Retina (tissue), 1 donor: ENCODE data around the gene NINJ2.
"Not testable (repeated sequence)": the region's sequence is repeated elsewhere in the genome, so short reads cannot be mapped to it uniquely, and the experiment has no call there.

Experiments
- DNase-seq: peaks from one replicate; pipeline ENCODE4 v3.0.0-alpha.2; 2016

The NINJ2 gene

GRCh38 chr12:581746-582145 lies 81.5 kb downstream of the NINJ2 start:
- DNase-seq = no peak

- no peak for DNase-seq
Measured at GRCh38 chr12:581321-581720, 81.9 kb downstream of the NINJ2 start.

GRCh38 chr12:580813-581212 lies 82.4 kb downstream of the NINJ2 start:
- no peak for DNase-seq

GRCh38 chr12:579420-580110 lies 83.7 kb downstream of the NINJ2 start:
- no peak for DNase-seq

GRCh38 chr12:578748-579419 lies 84.4 kb downstream of the NINJ2 start:
- DNase-seq = no peak

- DNase-seq = not testable (repeated sequence)
Measured at GRCh38 chr12:577994-578747, 85.1 kb downstream of the NINJ2 start.

- no peak for DNase-seq
Measured at GRCh38 chr12:576615-577110, 86.6 kb downstream of the NINJ2 start.

- DNase-seq = peak; percentile 95
Measured at GRCh38 chr12:575948-576614, 87.2 kb downstream of the NINJ2 start.

- DNase-seq = no peak
Measured at GRCh38 chr12:575129-575502, 88.1 kb downstream of the NINJ2 start.

GRCh38 chr12:574475-575128 lies 88.6 kb downstream of the NINJ2 start:
- no peak for DNase-seq

- DNase-seq = no peak
Measured at GRCh38 chr12:573232-573631, 90.0 kb downstream of the NINJ2 start.

- DNase-seq = no peak
Measured at GRCh38 chr12:572532-572899, 90.7 kb downstream of the NINJ2 start.

- DNase-seq = no peak
Measured at GRCh38 chr12:571795-572531, 91.3 kb downstream of the NINJ2 start.

- no peak for DNase-seq
Measured at GRCh38 chr12:570921-571794, 92.1 kb downstream of the NINJ2 start.

- peak; percentile 73 for DNase-seq
Measured at GRCh38 chr12:570435-570920, 92.8 kb downstream of the NINJ2 start.

- peak; percentile 93 for DNase-seq
Measured at GRCh38 chr12:569803-570434, 93.3 kb downstream of the NINJ2 start.

GRCh38 chr12:569091-569676 lies 94.1 kb downstream of the NINJ2 start:
- DNase-seq = no peak

GRCh38 chr12:568486-568885 lies 94.8 kb downstream of the NINJ2 start:
- no peak for DNase-seq

- DNase-seq = no peak
Measured at GRCh38 chr12:565589-566105, 97.6 kb downstream of the NINJ2 start.

GRCh38 chr12:565161-565560 lies 98.1 kb downstream of the NINJ2 start:
- DNase-seq = no peak
